CD4-positive, alpha-beta T cell treated with Interleukin-4 for 4 hours (primary cell): ENCODE data around the gene EGFL6.

Source experiments
- DNase-seq: peaks from one replicate; pipeline ENCODE4 v3.0.0-alpha.2; 2020

Gene EGFL6, protein sequence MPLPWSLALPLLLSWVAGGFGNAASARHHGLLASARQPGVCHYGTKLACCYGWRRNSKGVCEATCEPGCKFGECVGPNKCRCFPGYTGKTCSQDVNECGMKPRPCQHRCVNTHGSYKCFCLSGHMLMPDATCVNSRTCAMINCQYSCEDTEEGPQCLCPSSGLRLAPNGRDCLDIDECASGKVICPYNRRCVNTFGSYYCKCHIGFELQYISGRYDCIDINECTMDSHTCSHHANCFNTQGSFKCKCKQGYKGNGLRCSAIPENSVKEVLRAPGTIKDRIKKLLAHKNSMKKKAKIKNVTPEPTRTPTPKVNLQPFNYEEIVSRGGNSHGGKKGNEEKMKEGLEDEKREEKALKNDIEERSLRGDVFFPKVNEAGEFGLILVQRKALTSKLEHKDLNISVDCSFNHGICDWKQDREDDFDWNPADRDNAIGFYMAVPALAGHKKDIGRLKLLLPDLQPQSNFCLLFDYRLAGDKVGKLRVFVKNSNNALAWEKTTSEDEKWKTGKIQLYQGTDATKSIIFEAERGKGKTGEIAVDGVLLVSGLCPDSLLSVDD

DNA sequence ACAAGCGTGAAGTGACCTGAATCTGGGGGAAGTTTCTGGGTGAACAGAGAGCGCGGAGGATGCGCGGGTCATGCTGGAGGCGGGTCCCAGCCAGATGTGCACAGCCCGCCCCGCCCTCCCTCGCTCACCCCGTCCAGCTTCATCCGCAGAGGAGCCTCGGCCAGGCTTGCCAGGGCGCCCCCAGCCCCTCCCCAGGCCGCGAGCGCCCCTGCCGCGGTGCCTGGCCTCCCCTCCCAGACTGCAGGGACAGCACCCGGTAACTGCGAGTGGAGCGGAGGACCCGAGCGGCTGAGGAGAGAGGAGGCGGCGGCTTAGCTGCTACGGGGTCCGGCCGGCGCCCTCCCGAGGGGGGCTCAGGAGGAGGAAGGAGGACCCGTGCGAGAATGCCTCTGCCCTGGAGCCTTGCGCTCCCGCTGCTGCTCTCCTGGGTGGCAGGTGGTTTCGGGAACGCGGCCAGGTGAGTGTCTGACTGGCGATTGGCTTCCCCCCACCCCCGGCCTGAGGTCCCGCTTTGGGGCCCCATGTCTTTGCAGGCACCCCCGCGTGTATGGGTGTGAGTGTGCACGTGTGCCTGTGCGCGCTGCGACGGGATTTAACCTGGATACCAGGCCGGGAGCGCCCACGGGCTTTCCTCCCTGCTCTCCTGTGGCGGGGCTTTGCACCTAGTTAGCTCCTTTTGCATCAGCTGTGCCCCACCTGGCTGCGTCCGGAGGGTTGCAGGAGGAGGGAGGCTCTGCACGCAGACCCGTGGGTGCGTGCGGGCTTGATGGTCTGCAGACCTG lies at the start of gene EGFL6:
Gene EGFL6, plus strand, starts transcription at position 123 of the 782 bp plus-strand sequence. Its CDS starts 261 bp downstream, at position 384.
- no peak for DNase-seq

DNA sequence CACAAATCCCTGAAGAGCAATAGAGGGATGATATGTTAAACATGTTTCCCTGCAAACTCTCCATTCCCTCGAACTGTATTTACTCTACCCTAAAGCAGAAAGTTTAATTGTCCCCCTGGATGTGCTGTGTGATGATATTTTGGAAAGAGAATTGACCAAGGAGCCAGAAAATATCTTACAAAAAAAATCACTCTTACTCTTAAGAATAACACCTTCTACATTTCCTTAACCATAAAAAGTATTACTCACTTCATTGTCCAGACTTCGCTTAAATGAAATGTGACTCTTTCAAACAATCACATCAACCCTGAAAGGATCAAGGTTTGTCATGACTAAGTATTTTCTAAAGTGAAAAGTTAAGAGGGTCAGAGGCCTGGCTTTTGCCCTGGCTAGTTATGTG lies 49.0 kb upstream of the EGFL6 start:
- no peak for DNase-seq

DNA sequence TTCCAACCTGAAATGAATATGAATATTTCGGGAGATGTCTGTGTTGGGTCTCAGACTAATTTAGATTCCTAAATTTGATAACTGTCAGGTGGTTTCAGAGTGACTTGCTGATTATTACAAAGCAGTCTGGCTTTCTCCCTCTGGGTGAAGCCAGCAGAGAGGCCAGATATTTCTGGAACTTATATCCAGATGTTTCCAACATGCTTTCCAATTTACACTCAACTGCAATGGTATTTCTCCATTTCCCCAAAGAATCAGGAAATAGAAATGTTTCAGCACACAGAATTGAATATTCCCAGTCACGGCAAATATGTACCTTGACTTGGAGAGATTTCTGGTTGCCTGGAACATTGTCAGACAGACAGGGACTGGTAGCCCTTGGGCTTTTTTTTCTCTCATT lies 48.5 kb upstream of the EGFL6 start:
- no peak for DNase-seq

DNA sequence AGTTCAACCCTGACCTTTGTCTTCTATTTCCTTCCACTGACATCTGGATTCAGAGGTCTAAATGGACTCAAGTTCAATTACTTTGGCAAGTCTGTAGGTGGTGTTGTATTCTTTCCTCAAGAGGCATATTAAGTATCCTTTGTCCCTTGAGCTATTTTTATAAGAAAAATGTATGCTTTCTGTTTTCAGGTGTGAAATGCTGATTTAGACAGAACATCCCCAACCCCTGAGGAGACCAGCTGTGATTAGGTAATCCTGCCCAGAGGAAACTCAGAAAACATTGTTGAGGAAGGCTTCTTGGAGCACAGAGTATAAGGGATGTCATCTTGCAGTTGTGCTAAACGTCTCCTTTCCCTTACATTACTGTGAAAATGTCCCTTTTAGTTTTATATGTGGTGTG lies 46.6 kb upstream of the EGFL6 start:
- DNase-seq = no peak

DNA sequence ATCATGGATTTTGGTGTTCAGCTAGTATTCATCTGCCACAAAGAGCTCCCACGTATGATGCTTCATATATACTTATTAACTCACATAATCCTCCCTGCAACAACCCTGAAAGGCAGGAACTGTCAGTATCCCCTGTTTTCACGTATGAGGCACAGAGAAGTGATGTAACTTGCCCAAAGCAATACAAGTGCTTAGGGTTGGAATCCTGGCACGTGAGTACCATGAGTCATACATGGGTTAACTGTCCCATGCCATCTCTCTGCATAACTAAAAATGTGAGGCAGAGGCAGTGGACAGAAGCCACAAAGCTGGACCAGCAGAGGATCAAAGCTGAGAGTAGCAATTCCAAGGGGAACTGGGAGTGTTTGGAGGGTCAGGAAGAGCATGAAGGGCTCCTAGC lies 35.7 kb upstream of the EGFL6 start:
- DNase-seq = no peak

DNA sequence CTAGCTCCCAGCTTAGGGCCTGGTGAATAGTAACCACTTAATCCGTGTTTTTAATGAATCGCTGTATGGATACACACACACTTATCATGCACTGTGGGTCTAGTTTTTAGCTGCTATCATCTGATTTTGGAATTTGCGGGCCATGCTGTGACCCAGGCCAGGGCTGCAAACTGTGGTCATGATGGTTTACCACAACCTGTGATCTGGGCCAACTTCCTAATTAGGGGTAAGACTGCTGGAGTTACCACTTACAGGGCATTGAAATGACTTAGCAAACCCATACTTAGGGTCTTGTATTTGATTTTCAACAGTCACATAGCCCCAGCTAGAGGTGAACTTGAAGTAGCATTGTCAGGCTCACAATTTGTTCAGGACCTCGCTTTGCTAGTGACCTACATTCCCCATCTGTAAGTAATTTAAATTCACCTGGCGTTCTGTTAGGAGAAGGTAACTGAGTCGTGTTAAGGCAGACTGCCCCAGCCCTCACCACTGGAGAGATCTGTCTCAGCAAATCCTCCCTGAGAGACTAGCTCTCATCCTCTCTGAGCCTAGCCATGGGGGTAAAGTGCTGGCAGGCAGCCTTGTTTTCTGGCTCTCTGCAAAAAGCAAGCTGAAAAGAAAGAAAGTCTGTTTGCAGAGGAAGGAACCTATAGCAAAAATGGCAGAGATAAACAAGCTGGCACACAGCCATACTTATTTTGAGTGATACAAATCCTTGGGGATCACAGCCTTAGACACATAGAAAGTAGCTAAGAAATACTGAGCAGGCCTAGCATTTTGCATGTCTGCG lies 33.8 kb upstream of the EGFL6 start:
- no peak for DNase-seq

DNA sequence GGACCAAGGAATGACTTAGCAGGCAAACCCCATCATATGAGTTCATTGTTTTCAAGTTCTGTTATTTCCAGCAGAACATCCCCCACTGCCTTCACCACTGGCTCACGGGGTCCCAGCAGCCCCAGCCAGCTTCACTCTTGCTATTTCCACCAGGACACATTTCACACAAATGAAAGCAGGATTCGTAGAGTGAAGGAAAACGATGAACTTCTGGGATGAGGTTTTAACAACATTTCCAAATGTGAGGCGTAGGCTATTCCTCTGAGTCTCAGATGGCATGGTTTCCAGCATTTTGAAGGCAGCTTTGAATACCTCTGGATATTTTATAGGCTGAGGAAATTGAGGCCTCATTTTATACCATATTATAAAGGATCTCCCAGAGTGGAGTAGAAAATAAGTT lies 32.9 kb upstream of the EGFL6 start:
- no peak for DNase-seq

DNA sequence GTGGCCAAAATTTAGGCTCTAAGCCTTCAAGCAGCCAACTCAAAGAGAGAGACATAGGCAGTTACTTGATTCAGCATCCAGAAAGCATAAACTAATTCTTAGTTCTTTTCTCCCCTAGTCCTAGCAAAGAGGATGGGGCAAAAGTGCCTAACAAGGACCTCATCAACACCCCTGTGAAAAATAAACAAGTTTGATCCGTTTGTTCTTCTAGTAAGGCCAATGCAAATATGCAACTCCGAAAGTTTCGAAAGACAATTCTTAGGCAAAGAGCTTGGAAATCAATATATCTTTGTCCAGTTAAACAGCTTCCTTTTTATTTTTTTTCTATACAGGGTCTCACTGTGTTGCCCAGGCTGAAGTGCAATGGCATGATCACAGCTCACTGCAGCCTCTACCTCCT lies 31.0 kb upstream of the EGFL6 start:
- no peak for DNase-seq

DNA sequence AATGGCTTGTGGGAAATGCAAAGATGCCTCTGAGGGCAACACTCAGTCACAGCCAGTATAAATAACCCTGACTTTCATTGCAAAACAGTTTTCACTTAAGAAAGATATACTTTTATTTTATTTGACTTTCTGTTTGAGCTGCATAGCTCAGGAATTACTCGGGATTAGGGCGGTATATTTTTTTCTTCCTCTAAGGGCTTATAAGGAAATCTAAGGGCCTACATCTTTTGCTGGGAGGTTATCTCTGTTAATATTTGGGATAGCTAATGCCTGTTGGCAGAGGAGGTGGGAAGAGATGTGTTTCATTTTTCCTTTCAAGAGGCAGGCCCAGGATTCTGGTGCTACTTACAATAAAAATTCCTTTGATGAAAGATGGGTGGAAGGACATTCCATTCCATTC lies 28.8 kb upstream of the EGFL6 start:
- DNase-seq = no peak

DNA sequence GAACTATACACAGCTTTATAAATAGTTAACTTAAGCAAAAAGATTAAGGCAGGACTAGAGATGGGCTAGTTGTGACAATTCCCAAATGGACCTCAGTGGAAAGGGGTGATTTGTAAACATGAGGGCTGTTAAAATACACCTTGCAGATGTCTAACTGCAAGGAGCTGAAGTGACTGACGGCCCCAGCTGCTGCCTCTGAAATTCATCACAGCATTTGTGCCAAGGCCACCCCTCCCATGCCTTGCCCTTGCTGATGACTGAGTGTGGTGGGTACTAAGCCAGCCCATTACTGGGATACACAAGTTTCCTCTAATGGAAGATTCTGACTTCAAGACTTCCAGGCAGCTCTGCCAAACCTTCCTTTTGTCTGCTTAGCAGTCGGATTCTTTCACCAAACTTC lies 23.7 kb upstream of the EGFL6 start:
- DNase-seq = no peak

DNA sequence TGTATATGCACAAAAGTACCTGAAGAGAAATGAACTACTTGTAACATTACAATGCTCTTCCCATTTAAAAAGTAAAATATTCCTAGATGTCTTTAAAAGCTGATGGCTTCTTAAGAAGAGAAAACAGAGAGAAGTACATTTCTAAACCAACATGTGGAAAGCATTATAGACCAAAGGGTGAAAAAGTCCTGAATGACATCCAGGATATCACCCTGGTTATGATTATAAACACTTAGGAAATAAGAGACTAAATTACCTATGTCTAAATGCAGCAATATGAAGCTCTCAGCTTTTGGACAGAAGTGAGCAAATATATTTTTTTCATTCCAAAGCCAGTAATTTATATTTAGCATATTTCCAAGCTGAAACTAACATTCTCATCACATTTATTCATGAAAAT lies 21.7 kb upstream of the EGFL6 start:
- no peak for DNase-seq

DNA sequence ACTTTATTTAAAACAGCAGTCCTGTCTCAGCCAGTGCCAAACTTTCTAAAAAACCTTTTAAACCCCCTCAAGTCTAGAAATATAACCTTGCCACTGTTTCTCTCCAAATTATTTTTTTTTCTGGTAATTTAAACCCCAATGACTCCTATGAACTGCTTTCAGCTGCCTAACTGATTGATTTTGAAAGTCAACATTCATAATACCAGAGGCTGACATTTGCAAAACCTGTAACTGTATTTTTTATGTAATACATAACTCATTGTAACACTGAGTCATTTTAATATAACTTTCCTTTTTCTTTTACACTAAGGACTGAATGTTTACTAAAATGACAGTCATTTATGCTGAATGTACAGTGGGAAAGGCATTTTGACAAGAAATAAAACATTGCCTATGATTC lies 19.1 kb upstream of the EGFL6 start:
- no peak for DNase-seq

DNA sequence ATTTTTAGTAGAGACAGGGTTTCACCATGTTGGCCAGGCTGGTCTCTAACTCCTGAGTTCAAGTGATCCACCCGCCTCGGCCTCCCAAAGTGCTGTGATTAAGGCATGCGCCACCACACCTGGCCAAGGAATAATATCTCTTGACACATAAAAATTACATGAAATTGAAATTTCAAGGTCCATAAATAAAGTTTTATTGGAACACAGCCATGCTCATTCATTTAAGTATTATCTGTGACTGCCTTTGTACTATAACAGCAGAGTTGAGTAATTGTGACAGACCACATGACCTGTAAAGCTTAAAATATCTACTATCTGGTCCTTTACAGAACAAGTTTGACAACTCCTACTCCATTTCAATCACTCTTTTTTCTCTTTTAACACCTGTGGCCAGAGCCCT lies 17.8 kb upstream of the EGFL6 start:
- no peak for DNase-seq

DNA sequence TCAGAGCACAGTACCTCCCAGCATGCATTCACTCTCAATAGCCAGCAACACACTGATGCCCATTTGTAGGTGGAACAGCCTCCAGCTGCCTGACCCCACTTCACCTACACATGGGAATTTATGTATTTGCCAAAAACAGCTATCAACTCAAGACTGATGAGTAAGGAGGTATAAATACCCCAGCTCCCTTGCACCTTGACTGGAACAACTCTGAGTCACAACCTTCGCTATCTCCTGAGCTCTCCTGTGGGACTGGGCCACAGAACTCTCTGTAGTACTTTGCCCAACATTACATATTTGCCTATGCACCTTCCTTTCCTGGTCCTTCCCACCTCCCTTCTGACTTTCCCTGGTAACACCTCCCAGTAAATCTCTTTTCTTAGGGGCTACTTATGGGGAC lies 16.5 kb upstream of the EGFL6 start:
- DNase-seq = no peak

DNA sequence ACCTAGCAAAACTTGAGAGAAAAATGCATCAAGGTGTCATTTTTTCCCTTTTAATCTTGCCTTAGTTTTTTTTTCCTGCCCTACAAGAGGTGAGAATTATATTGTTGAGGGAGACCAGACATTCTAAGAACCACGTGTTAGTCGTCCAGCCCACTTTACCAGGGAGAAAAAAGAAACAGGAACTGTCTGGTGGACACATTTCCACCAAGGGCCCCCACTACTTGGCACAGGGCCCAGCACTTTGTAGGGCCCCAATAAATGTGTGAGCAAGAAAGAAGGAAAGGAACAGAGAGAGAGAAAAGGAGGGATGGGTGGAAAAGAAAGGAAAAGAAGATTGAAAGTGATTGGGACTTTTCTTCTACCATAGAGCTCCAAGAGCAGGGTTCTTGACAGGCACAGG lies 3.9 kb upstream of the EGFL6 start:
- DNase-seq = no peak

DNA sequence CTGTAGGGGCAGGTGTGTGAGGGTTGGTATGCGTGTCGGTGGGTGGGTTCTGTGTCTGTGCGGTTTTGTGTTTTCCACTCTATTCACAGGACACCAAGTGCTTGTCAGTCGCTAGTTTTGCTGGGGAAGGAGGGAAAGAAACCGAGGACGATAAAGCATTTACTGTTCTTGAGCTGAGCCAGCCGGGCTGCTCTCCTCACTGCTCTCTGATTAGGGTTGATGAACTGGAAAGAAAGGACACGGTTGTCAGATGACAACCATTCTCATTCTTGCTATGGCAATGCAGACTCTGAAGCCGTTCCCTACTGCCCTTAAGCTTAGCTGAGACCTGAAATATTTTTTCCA lies 832 bp downstream of the EGFL6 start:
- no peak for DNase-seq

DNA sequence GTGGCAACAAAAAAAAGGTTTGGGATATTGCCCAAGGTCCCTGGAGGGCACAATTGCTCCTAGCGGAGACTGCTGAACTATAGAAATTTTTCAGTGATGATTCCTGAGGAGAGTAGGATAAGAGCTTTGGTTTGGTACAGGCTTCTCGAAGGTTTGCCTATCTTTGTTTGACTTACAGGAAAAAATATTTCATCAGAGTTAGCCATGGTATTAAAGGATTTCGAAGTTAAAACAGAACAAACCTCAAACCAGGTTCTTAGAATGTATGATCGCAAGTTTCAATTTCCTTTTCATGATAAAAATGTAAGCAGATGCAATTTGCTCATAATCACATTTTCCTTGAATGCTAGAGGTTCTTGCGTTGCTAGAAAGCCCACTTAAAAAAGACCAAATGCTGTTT lies 1.7 kb downstream of the EGFL6 start:
- no peak for DNase-seq

DNA sequence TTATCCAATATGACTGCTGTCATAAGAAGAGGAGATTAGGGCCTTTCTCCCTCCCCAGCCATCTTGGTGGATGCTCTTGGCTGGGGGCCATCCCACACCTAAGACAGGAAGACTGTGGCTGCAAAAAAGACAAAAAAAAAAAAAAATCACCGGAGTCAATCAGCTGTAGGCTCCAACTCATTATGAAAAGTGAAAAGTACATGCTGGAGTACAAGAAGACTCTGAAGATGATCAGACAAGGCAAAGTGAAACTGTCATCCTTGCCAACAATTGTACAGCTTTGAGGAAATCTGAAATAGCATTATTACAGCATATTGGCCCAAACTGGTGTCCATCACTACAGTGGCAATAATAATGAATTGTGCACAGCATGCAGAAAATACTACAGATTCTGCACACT lies 5.2 kb downstream of the EGFL6 start:
- no peak for DNase-seq

DNA sequence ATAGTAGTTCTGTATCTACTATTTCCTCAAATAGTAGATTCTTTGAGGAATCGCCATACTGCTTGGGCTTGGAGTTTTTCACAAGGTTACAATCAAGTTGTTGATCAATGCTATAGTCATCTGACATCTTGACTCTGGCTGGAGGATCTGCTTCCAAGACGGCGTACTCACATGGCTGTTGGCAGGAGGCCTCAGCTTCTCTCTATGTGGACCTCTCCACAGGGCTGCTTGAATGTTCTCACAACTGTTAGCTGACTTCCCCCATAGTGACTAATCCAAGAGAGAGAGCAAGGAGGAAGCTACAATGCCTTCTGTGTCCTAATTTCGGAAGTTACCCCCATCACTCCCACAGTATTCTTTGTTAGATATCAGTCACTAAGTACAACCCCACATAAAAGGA lies 10.3 kb downstream of the EGFL6 start:
- no peak for DNase-seq

DNA sequence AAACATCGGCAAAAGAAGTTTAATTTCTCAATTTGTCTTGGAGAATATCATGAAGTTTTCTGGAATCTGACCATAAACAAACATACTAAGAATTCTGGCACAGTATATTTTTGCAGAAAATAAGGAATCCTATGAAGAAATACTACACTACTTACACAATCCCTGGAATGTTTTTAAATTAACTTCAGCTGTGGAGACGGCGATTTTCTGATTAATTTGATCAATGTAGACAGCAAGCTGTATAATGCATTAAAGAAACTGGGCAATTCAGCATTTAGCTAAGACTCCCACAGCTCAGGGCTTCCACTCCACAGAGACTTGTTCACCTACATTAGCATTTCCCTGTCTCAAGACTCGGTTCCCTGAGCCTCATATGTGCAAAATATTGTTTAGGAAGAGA lies 12.2 kb downstream of the EGFL6 start:
- no peak for DNase-seq

DNA sequence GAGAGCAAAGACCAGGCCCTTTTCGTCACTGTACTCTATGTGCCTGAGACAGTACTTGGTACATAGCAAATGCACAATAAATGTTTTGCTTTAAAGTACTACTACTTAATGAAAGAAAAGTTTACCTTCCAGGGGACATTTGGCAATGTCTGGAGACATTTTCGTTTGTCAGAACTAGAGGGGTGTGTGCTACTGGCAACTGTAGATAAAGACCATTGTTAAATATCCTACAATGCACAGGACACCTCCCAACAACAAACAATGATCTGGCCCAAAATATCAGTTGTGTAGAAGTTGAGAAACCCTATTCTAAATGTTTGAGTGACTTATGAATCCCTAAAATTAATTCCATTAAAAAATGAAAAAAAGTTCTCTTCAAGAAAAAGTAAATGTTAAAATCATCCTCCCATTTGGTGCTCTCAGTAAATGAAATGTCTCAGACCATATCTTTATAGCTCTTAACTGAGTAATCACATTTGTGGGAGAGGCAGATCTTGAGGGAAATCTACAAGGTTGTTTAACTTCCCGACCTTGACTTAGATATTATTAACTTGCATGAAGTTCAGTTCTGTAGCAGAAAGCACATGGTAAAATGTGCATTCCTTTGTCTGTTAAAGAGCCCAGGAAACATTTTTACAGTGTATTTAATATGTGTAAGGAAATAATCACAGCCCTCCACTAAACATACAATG lies 18.5 kb downstream of the EGFL6 start:
- no peak for DNase-seq

DNA sequence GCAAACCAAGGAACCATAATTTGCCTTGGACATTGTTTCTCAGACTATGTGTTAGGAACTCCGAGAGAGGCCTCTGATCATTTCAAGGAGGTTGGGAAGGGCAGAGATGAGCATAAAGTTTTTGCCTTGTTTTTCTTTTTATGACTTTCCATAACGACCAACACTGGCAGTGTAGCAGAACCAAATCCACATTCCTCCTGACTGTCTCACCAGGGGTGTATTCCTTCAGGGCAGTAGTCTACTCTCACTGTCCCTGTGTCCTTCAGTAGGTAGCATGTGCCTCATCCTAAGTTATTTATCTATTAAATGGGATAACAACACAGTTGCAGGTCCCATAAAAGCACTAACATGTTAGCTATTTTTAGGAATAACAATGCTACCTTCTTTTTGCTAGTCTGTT lies 20.8 kb downstream of the EGFL6 start:
- DNase-seq = no peak

DNA sequence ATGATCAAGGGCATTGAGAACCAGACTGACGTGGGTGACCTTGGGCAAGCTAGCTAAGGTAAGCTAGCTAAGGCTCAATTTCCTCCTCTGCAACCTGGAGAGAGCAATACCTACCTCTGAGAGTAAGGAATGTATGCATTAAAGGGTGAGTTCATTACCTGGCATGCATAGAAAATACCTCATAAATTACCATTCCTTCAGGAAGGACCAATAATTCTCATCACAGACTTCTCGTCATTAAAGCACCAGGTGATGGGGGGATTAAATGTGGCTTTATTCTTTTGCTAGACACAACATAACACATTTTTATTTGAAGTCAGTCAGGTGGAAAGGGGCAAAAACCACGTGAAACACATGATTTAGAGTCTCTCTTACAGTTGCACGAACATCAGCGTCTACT lies 21.5 kb downstream of the EGFL6 start:
- no peak for DNase-seq
